ENCODE data around the gene AGBL1. TPM values are rescaled to one million over a fixed set of nuclear protein-coding genes. Genes with fewer than 3 reads are reported as not detected.

Gene AGBL1
- polyA plus RNA-seq, 1 donor (not counting 4 experiments of a cell fraction or from before 2014, with no cell fraction given) = not detected

DNA sequence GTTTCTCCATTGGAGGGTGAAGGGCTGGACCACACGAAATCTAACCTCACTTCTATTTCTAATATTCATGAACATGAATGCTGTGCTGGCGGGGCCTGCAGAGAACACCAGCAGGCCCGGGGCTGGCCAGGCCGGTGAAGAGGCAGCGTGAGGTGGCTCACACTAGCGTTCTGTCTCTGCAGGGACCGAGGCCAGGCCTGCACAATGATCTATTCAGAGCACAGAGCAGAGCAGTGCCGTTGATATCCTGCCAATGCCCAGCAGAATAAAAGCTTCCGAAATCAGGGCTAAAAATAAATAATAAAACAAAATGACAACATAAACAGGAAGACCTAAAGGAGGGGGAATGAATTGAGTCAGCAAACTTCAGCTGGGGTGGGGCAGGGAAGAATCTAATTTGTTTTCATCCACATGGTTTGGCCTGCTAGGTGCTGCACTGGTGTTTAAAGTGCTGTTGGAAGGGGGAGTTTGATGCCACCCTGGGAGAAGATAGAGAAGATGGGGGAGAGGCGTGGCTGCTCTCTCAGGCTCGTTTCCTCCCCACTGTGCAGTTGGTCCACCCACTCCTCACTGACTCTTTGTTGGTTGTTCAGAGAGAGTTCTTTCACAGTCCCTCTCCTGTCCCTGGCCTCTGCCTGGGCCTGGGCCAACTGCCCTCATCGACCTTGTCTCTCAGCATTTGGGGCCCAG, 837.1 kb downstream of the AGBL1 start:
- Histone ChIP-seq H3K36me3 (ENCODE audit: control insufficient read depth in 2 of 2, extremely low read depth in 1 of 2, insufficient read depth in 2 of 2, low read length in 2 of 2) (no peaks in the 10 kb centered on the region), H3K4me3 (ENCODE audit: control insufficient read depth in 2 of 3, extremely low read depth in 1 of 3, insufficient read depth in 2 of 3, low read depth in 1 of 3, low read length in 3 of 3) (no peak overlapping the region), H3K4me2 (ENCODE audit: control insufficient read depth, extremely low read depth, insufficient read depth, low read depth, low read length) (no peak overlapping the region), H2AFZ (ENCODE audit: control insufficient read depth, low read length) (no peak overlapping the region), H3K79me2 (ENCODE audit: control insufficient read depth, insufficient read depth, low read length) (no peaks in the 10 kb centered on the region), H3K9me3 (ENCODE audit: control insufficient read depth, low read depth, low read length) (no peaks in the 10 kb centered on the region), H3K27ac (ENCODE audit: control insufficient read depth, insufficient read depth, low read length) (no peak overlapping the region), H3K9ac (ENCODE audit: control insufficient read depth, extremely low read depth, insufficient read depth, low read length) (no peak overlapping the region), H3K9me1 (ENCODE audit: control insufficient read depth, extremely low read depth, insufficient read depth, low read length) (no peaks in the 10 kb centered on the region), H4K20me1 (ENCODE audit: control insufficient read depth, extremely low read depth, insufficient read depth, low read length) (no peaks in the 10 kb centered on the region), H3K27me3 (ENCODE audit: control insufficient read depth, extremely low read depth, insufficient read depth, low read length) (no peaks in the 10 kb centered on the region), H3K4me1 (ENCODE audit: control insufficient read depth, extremely low read depth, insufficient read depth, low read length) (no peaks in the 10 kb centered on the region)
- dilution Hi-C loops (cut with MboI; ENCODE audit: extremely low pct_ligation_motif_present, low sequenced_read_pairs) = no loop called here
- FAIRE-seq (no peak), DNase-seq (ENCODE audit: low read depth, low spot score) (no peak)
- TF ChIP-seq, protein P1, sequence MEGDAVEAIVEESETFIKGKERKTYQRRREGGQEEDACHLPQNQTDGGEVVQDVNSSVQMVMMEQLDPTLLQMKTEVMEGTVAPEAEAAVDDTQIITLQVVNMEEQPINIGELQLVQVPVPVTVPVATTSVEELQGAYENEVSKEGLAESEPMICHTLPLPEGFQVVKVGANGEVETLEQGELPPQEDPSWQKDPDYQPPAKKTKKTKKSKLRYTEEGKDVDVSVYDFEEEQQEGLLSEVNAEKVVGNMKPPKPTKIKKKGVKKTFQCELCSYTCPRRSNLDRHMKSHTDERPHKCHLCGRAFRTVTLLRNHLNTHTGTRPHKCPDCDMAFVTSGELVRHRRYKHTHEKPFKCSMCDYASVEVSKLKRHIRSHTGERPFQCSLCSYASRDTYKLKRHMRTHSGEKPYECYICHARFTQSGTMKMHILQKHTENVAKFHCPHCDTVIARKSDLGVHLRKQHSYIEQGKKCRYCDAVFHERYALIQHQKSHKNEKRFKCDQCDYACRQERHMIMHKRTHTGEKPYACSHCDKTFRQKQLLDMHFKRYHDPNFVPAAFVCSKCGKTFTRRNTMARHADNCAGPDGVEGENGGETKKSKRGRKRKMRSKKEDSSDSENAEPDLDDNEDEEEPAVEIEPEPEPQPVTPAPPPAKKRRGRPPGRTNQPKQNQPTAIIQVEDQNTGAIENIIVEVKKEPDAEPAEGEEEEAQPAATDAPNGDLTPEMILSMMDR (optimal IDR thresholded peaks at IDR 0.05 in 1 of 3, IDR thresholded peaks at IDR 0.05 in 1 of 3, conservative IDR thresholded peaks at IDR 0.05 in 1 of 3; ENCODE audit: extremely low read depth in 1 of 3, insufficient read depth in 2 of 3, low read length in 3 of 3) = no peak
- TF ChIP-seq EZH2 (IDR thresholded peaks at IDR 0.05; ENCODE audit: low read length) = no peak

DNA sequence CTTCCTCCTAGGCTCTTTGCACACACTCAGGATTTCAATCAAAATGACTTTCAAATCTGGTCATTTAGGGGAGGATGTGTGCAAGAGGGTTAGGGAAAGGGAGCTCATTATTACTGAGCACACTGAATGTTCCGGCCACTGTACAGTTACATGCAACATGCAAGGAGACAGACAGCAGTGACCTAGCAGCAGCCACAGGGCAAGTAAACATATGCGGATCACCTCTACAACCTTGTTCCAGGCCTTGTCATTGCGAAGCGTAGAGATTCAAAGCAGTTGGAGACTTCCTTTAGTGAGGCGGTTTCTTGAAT, 837.6 kb downstream of the AGBL1 start:
- H2AFZ ChIP-seq (ENCODE audit: control insufficient read depth, low read length) = no peak overlapping the region
- no peaks in the 10 kb centered on the region for H4K20me1 ChIP-seq (ENCODE audit: control insufficient read depth, extremely low read depth, insufficient read depth, low read length)
- no peaks in the 10 kb centered on the region for H3K4me1 ChIP-seq (ENCODE audit: control insufficient read depth, extremely low read depth, insufficient read depth, low read length)
- H3K9me3 ChIP-seq (ENCODE audit: control insufficient read depth, low read depth, low read length) = no peaks in the 10 kb centered on the region
- TF ChIP-seq, protein P1 (optimal IDR thresholded peaks at IDR 0.05 in 1 of 3, IDR thresholded peaks at IDR 0.05 in 1 of 3, conservative IDR thresholded peaks at IDR 0.05 in 1 of 3; ENCODE audit: extremely low read depth in 1 of 3, insufficient read depth in 2 of 3, low read length in 3 of 3) = no peak
- TF ChIP-seq EZH2 (IDR thresholded peaks at IDR 0.05; ENCODE audit: low read length) = no peak
- no peak overlapping the region for H3K4me2 ChIP-seq (ENCODE audit: control insufficient read depth, extremely low read depth, insufficient read depth, low read depth, low read length)
- H3K9ac ChIP-seq (ENCODE audit: control insufficient read depth, extremely low read depth, insufficient read depth, low read length) = no peak overlapping the region
- H3K9me1 ChIP-seq (ENCODE audit: control insufficient read depth, extremely low read depth, insufficient read depth, low read length) = no peaks in the 10 kb centered on the region
- no peak overlapping the region for H3K27ac ChIP-seq (ENCODE audit: control insufficient read depth, insufficient read depth, low read length)
- H3K4me3 ChIP-seq (ENCODE audit: control insufficient read depth in 2 of 3, extremely low read depth in 1 of 3, insufficient read depth in 2 of 3, low read depth in 1 of 3, low read length in 3 of 3) = no peak overlapping the region
- H3K36me3 ChIP-seq (ENCODE audit: control insufficient read depth in 2 of 2, extremely low read depth in 1 of 2, insufficient read depth in 2 of 2, low read length in 2 of 2) = no peaks in the 10 kb centered on the region
- DNase-seq (ENCODE audit: low read depth, low spot score) = no peak
- no peak for FAIRE-seq
- H3K79me2 ChIP-seq (ENCODE audit: control insufficient read depth, insufficient read depth, low read length) = no peaks in the 10 kb centered on the region
- dilution Hi-C loops (cut with MboI; ENCODE audit: extremely low pct_ligation_motif_present, low sequenced_read_pairs) = no loop called here
- H3K27me3 ChIP-seq (ENCODE audit: control insufficient read depth, extremely low read depth, insufficient read depth, low read length) = no peaks in the 10 kb centered on the region
